ENCODE results near the gene POLG.

- TF ChIP-seq CTCF (CRISPR knock-in tag; IDR thresholded peaks at IDR 0.05) = no peak
- no peak for TF ChIP-seq HNRNPUL1 (IDR thresholded peaks at IDR 0.05; ENCODE audit: low read depth, low read length)
- TF ChIP-seq ZNF280B (CRISPR knock-in tag; IDR thresholded peaks at IDR 0.05; ENCODE audit: borderline replicate concordance) = no peak
- no peak for TF ChIP-seq CBX2 (IDR thresholded peaks at IDR 0.05; ENCODE audit: low read depth, low read length)
- TF ChIP-seq CBX2 (CRISPR knock-in tag; IDR thresholded peaks at IDR 0.05; ENCODE audit: low read depth) = no peak
- no peak for TF ChIP-seq POLR2AphosphoS5 (IDR thresholded peaks at IDR 0.05; ENCODE audit: low read depth, low read length)
- TF ChIP-seq POLR2A (IDR thresholded peaks at IDR 0.05; ENCODE audit: insufficient read depth in 1 of 2, low read depth in 2 of 2, low read length in 2 of 2) = no peak
- TF ChIP-seq ZBTB21 (CRISPR knock-in tag; IDR thresholded peaks at IDR 0.05) = no peak
- TF ChIP-seq HMG20A (CRISPR knock-in tag; IDR thresholded peaks at IDR 0.05; ENCODE audit: borderline replicate concordance) = no peak
- no peak for TF ChIP-seq ZNF274 (CRISPR knock-in tag; IDR thresholded peaks at IDR 0.05)
These were observed 19.4 kb upstream of the POLG start for GRCh38 chr15:89353991-89354390.

All from HepG2 (cell line).